Posterior cingulate gyrus (tissue), 11 donors: Measurements from ENCODE around the gene GATM.
"Not testable (repeated sequence)": the region's sequence is repeated elsewhere in the genome, so short reads cannot be mapped to it uniquely, and the experiment has no call there.

Source experiments
- DNase-seq, 10 donors: peaks; one replicate each; pipeline versions ENCODE4 v3.0.0 to v3.0.0-alpha.2; 2020 to 2021; ENCODE audit warnings: mixed read lengths in 3 of 10
- intact Hi-C: fragments of 100-400 bp; cut with DNase I; formaldehyde crosslinking; loops from one replicate; pipeline ENCODE4 v1.15.1; 2023

GATM gene

GRCh38 chr15:45314960-45315359 is 63.4 kb downstream of the GATM start:
- no peak for DNase-seq
- intact Hi-C loops, result no loop called here

GRCh38 chr15:45314117-45314516 is 64.2 kb downstream of the GATM start:
- peak in 1 of 10 donors; percentile 55 for DNase-seq
- intact Hi-C loops, result not testable (repeated sequence)
